ENCODE data around the gene F2.
A peak's percentile ranks its signal among the peaks of the same experiment; 100 is the strongest.
"Not testable (repeated sequence)": the region's sequence is repeated elsewhere in the genome, so short reads cannot be mapped to it uniquely, and the experiment has no call there.

The F2 gene

GRCh38 chr11:46719048-46719542 lies at the start of gene F2:
F2 (plus strand) TSS chr11:46719213; CDS start chr11:46719236, 23 bp downstream.
- peak; percentile 32 for DNase-seq (ENCODE audit: low spot score)

- DNase-seq (ENCODE audit: low spot score) = peak; percentile 16
Measured at GRCh38 chr11:46669711-46670139, 49.3 kb upstream of the F2 start.

- not testable (repeated sequence) for DNase-seq (ENCODE audit: low spot score)
Measured at GRCh38 chr11:46670521-46670920, 48.5 kb upstream of the F2 start.

GRCh38 chr11:46671958-46672315 lies 47.1 kb upstream of the F2 start:
- no peak for DNase-seq (ENCODE audit: low spot score)

- DNase-seq (ENCODE audit: low spot score) = no peak
Measured at GRCh38 chr11:46672381-46672839, 46.6 kb upstream of the F2 start.

GRCh38 chr11:46673713-46674462 lies 45.1 kb upstream of the F2 start:
- DNase-seq (ENCODE audit: low spot score) = no peak

GRCh38 chr11:46674463-46675287 lies 44.3 kb upstream of the F2 start:
- DNase-seq (ENCODE audit: low spot score) = no peak

- peak; percentile 49 for DNase-seq (ENCODE audit: low spot score)
Measured at GRCh38 chr11:46675288-46675851, 43.6 kb upstream of the F2 start.

GRCh38 chr11:46675949-46676348 lies 43.1 kb upstream of the F2 start:
- no peak for DNase-seq (ENCODE audit: low spot score)

- DNase-seq (ENCODE audit: low spot score) = no peak
Measured at GRCh38 chr11:46676436-46677158, 42.4 kb upstream of the F2 start.

GRCh38 chr11:46677169-46677568 lies 41.8 kb upstream of the F2 start:
- DNase-seq (ENCODE audit: low spot score) = no peak

- no peak for DNase-seq (ENCODE audit: low spot score)
Measured at GRCh38 chr11:46677991-46678740, 40.8 kb upstream of the F2 start.

- DNase-seq (ENCODE audit: low spot score) = no peak
Measured at GRCh38 chr11:46678741-46679130, 40.3 kb upstream of the F2 start.

- no peak for DNase-seq (ENCODE audit: low spot score)
Measured at GRCh38 chr11:46679241-46680163, 39.5 kb upstream of the F2 start.

- no peak for DNase-seq (ENCODE audit: low spot score)
Measured at GRCh38 chr11:46680164-46680760, 38.8 kb upstream of the F2 start.

GRCh38 chr11:46680815-46681214 lies 38.2 kb upstream of the F2 start:
- no peak for DNase-seq (ENCODE audit: low spot score)

- no peak for DNase-seq (ENCODE audit: low spot score)
Measured at GRCh38 chr11:46681814-46682213, 37.2 kb upstream of the F2 start.

GRCh38 chr11:46682773-46683752 lies 36.0 kb upstream of the F2 start:
- DNase-seq (ENCODE audit: low spot score) = peak; percentile 35

- DNase-seq (ENCODE audit: low spot score) = no peak
Measured at GRCh38 chr11:46684367-46684766, 34.6 kb upstream of the F2 start.

Measured in kidney tubule cell (primary cell).